Sigmoid colon (tissue), 7 donors: ENCODE data around the gene ATXN7. TPM values are rescaled to one million over a fixed set of nuclear protein-coding genes. Genes with fewer than 3 reads are reported as not detected.
A peak's percentile ranks its signal among the peaks of the same experiment; 100 is the strongest.

Experiments used
- DNase-seq: peaks from one replicate; pipeline ENCODE4 v3.0.0-alpha.2; 2019
- H3K27ac ChIP-seq, 4 donors: fragments of 200-600 bp; sonication (generic); one replicate each; pipeline ENCODE4 v1.5.1; 2016 to 2019; ENCODE audit warnings: mild to moderate bottlenecking in 1 of 4
- H3K27me3 ChIP-seq, 3 donors: fragments of 200-600 bp; sonication (generic); one replicate each; pipeline ENCODE4 v1.5.1; 2019; ENCODE audit warnings: mild to moderate bottlenecking in 1 of 3
- H3K36me3 ChIP-seq, 4 donors: fragments of 200-600 bp; sonication (generic); one replicate each; pipeline ENCODE4 v1.5.1; 2016 to 2019
- H3K4me1 ChIP-seq, 4 donors: fragments of 200-600 bp; sonication (generic); one replicate each; pipeline ENCODE4 v1.5.1; 2017 to 2019
- H3K4me3 ChIP-seq, 4 donors: fragments of 200-600 bp; sonication (generic); one replicate each; pipeline ENCODE4 v1.5.1; 2017 to 2019; ENCODE audit warnings: mild to moderate bottlenecking in 2 of 4, moderate library complexity in 1 of 4
- H3K9me3 ChIP-seq, 4 donors: fragments of 200-600 bp in 3 of 4; sonication (generic) in 3 of 4; one replicate each; pipeline versions ENCODE4 v1.5.1 to v1.6.1; 2013 to 2019
- CTCF ChIP-seq, 4 experiments: fragments of 450-650 bp in 3 of 4; fragments of 200-600 bp in 1 of 4; IDR thresholded peaks; one replicate each; pipeline ENCODE4 v1.5.1; 2016 to 2019; ENCODE audit warnings: antibody characterized with exemption in 4 of 4, mild to moderate bottlenecking in 3 of 4, moderate library complexity in 2 of 4
- EP300 ChIP-seq, 4 donors: sonication (generic); formaldehyde crosslinking; IDR thresholded peaks; one replicate each; pipeline ENCODE4 v1.6.1; 2017; ENCODE audit warnings: antibody characterized with exemption in 4 of 4
- POLR2A ChIP-seq, 2 donors: fragments of 450-650 bp; IDR thresholded peaks; one replicate each; pipeline ENCODE4 v1.6.1; 2016; ENCODE audit warnings: antibody characterized with exemption in 2 of 2, mild to moderate bottlenecking in 2 of 2, moderate library complexity in 2 of 2
- POLR2AphosphoS5 ChIP-seq, 4 donors: sonication (generic); formaldehyde crosslinking; IDR thresholded peaks; one replicate each; pipeline ENCODE4 v1.6.1; 2017; ENCODE audit warnings: antibody characterized with exemption in 4 of 4
- WGBS, 2 donors: extraction: QIAGEN DNeasy Blood & Tissue Kit; methylation state at CpG; one replicate each; pipeline ENCODE4 v1.1.7; 2013; 5-methylcytosine and 5-hydroxymethylcytosine counted together
- intact Hi-C: fragments of 100-400 bp; cut with DNase I; formaldehyde crosslinking; loops from one replicate; pipeline ENCODE4 v1.15.1; 2023
- polyA plus RNA-seq, 3 donors: library from polyadenylated mRNA; stranded (reverse); fragments of 200-250 nt; gene quantifications; one replicate each; pipeline ENCODE4 v1.2.3, GENCODE V29; 2013
- total RNA-seq, 4 donors: library from RNA; depleted of rRNA; stranded (reverse); fragments of >200 nt; gene quantifications; one replicate each; pipeline ENCODE4 v1.1.0, GENCODE V29; 2016
- donor health status: healthy with polysubstance abuse.
- donor health status: Bipolar disorder and iron deficiency.
- donor health status: healthy.

Gene ATXN7
- total and polyA plus RNA-seq, 7 donors, result 2.1 to 32.7 (median 17.8) TPM

GRCh38 chr3:63967675-63968611 lies 104.3 kb downstream of the ATXN7 start:
- no peak for TF ChIP-seq CTCF (IDR thresholded peaks at IDR 0.05)
- TF ChIP-seq POLR2A (IDR thresholded peaks at IDR 0.05), result no peak
- TF ChIP-seq POLR2AphosphoS5 (IDR thresholded peaks at IDR 0.05), result peak in 2 of 4 donors; percentile 32 to 55
- peak; percentile 74 for DNase-seq

DNA sequence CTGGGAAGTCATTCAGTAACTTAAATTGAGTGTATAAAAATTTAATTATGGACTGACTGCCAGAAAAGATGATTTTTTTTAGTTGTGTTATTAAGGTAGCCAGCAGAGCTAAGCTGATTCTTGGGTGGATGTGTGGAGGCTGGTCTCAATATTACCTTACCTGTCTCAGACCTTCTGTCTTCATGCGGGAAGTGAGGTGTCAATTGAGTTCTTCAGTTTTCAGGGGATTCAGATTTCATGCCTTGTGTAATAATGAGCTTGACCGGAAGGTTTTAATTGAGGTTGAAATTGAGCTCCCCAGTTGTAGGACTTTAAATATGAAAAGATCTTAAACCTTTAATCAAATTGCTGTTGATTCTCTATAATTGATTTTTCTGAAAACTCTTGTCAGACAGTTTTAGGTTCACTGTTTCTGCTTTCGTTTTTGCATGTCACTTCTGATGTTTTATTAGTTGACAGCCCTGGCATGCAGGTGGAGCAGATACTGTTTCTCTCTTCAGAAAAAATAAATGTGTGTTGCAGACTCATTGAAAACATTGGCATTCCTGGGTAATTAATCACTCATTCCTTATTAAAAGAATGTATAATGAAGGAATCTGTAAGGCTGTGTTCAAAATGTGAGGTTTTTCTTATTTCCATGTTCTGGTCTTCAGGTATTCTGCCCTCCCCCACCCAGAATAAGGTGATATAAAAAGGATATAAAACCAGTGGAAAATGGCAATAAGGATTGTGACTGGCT lies 105.1 kb downstream of the ATXN7 start:
- Histone ChIP-seq H3K27me3 (no peaks in the 10 kb centered on the region), H3K36me3 (no peaks in the 10 kb centered on the region), H3K4me3 (peak overlapping the region in 2 of 4 donors; percentile 21 to 36), H3K9me3 (no peaks in the 10 kb centered on the region), H3K4me1 (peaks cover 0 to 95% (median 88%) of the 10 kb centered on the region in 4 donors), H3K27ac (peak overlapping the region; percentile 77 to 81 (median 78))
- no peak for DNase-seq
- intact Hi-C loops, result loop anchor here (5.0 kb wide), 1 partner anchor 106 kb away; the partner anchor contains the start of genes ATXN7 and THOC7
- WGBS, 2 donors, result 5 to 18% methylated on average over 3 of the region's 3 CpGs
- TF ChIP-seq EP300 (IDR thresholded peaks at IDR 0.05) (no peak), POLR2AphosphoS5 (IDR thresholded peaks at IDR 0.05) (no peak), POLR2A (IDR thresholded peaks at IDR 0.05) (no peak), CTCF (IDR thresholded peaks at IDR 0.05) (no peak)

More at GRCh38 chr3:63967675-63968611, 104.3 kb downstream of the ATXN7 start:
- peak overlapping the region; percentile 77 to 81 (median 78) for H3K27ac ChIP-seq
- H3K27me3 ChIP-seq, result no peaks in the 10 kb centered on the region
- H3K4me1 ChIP-seq, result peaks cover 0 to 94% (median 83%) of the 10 kb centered on the region in 4 donors
- WGBS, 2 donors, result 1 to 4% methylated on average over 11 of the region's 11 CpGs
- intact Hi-C loops, result loop anchor here (5.0 kb wide), 1 partner anchor 106 kb away; the partner anchor contains the start of genes ATXN7 and THOC7
- H3K36me3 ChIP-seq, result no peaks in the 10 kb centered on the region
- no peaks in the 10 kb centered on the region for H3K9me3 ChIP-seq
- peak overlapping the region; percentile 2 to 36 (median 20) for H3K4me3 ChIP-seq

DNA sequence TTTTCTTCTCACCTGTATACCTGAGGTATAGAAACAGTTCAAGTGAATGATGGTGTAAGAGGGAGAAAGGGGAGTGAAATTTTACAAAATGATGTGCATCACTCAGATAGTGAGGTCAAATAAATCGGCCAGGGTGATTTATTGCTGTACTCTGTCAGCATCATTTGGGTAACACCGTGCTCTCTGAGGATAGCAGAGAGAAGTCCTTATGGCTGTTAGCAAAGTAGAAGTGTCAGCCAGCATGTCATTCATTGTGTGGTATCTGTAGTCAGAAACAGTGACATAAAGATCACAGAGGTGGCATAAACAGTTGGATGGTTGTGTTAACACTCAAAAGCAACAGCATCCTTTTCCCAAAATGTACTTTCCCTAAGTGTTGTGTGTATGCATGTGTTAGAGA lies 106.2 kb downstream of the ATXN7 start:
- TF ChIP-seq POLR2A (IDR thresholded peaks at IDR 0.05), result no peak
- no peak for TF ChIP-seq EP300 (IDR thresholded peaks at IDR 0.05)
- no peak for TF ChIP-seq CTCF (IDR thresholded peaks at IDR 0.05)
- TF ChIP-seq POLR2AphosphoS5 (IDR thresholded peaks at IDR 0.05), result no peak
- H3K36me3 ChIP-seq, result no peaks in the 10 kb centered on the region
- H3K4me3 ChIP-seq, result no peak overlapping the region
- no peak for DNase-seq
- WGBS, 2 donors, result 8 to 13% methylated on average over 2 of the region's 2 CpGs
- peaks cover 0 to 89% (median 84%) of the 10 kb centered on the region in 4 donors for H3K4me1 ChIP-seq
- intact Hi-C loops, result loop anchor here (5.0 kb wide), 1 partner anchor 108 kb away; the partner anchor contains the start of genes ATXN7 and THOC7
- H3K9me3 ChIP-seq, result no peaks in the 10 kb centered on the region
- peak overlapping the region; percentile 77 to 81 (median 78) for H3K27ac ChIP-seq
- H3K27me3 ChIP-seq, result no peaks in the 10 kb centered on the region

DNA sequence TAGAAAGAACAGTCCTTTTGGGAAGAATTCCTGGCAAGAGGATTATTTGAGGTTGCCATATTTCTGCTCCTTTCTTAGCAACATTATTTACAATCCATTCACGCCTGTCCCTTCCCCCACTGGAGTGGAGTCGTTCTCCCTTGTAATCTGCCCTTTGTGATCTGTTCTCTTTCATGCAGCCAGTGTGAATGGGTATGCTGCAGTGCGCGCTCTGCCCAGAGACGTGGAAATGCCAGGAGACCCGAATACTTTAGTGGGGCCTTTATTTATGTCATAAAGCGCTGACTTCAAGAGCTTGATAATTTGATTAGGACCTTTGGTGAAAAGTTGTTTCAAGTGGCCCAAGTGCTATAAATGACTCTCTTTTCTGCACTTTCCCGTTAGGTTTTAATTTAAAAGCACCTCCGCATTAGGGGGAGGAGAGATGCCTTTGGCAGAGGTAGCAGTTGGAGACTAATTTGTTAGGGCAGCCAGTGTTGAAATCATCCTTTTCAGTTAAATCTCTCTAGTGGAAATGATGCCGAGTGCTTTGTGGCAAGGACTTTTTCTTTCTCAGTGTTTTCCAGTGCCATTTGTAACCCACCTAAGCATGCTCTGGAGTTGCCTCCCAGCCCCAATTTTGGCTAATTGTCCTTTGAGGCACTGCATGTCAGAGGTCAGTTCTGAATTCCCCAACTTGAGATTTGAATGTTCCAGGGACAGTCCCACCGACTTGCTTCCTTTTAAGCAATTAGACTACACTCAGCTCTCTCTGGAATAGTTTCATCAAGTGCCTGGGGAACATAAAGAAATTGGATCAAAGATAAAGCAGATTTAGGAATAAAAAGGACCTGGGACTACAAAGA lies 107.2 kb downstream of the ATXN7 start:
- Histone ChIP-seq H3K27me3 (no peaks in the 10 kb centered on the region), H3K36me3 (no peaks in the 10 kb centered on the region), H3K4me3 (peak overlapping the region in 2 of 4 donors; percentile 13 to 14), H3K9me3 (no peaks in the 10 kb centered on the region), H3K27ac (peak overlapping the region; percentile 77 to 81 (median 78)), H3K4me1 (peaks cover 0 to 89% (median 83%) of the 10 kb centered on the region in 4 donors)
- no peak for DNase-seq
- 51 to 56% methylated on average over 11 of the region's 11 CpGs for WGBS, 2 donors
- intact Hi-C loops, result no loop called here
- TF ChIP-seq POLR2A (IDR thresholded peaks at IDR 0.05) (no peak), POLR2AphosphoS5 (IDR thresholded peaks at IDR 0.05) (peak in 2 of 4 donors; percentile 29 to 49)
